ENCODE data around the gene DMD.

The DMD gene

GRCh38 chrX:32598707-32599106 is 612.6 kb downstream of the DMD start:
- Histone ChIP-seq H3K36me3 (replicated peaks; ENCODE audit: insufficient read depth, low read length) (no peaks in the 10 kb centered on the region), H3K4me3 (ENCODE audit: low read length) (no peak overlapping the region), H3K27me3 (replicated peaks; ENCODE audit: insufficient read depth, low read length) (no peaks in the 10 kb centered on the region), H3K9me3 (replicated peaks; ENCODE audit: insufficient read depth, low read length) (no peaks in the 10 kb centered on the region), H3K9ac (ENCODE audit: low read length) (no peak overlapping the region), H2AFZ (ENCODE audit: low read length) (no peak overlapping the region), H3K4me1 (ENCODE audit: low read length) (no peaks in the 10 kb centered on the region), H3K79me2 (ENCODE audit: low read length) (no peaks in the 10 kb centered on the region), H3K4me2 (ENCODE audit: low read depth, low read length) (no peak overlapping the region), H3F3A (ENCODE audit: insufficient read depth, low read length) (no peaks in the 10 kb centered on the region), H4K20me1 (ENCODE audit: insufficient read depth, low read length) (no peaks in the 10 kb centered on the region), H3K9me2 (replicated peaks; ENCODE audit: insufficient read depth, low read length) (no peaks in the 10 kb centered on the region), H3K27ac (ENCODE audit: low read length) (no peak overlapping the region)
- TF ChIP-seq EZH2 (optimal IDR thresholded peaks at IDR 0.05; ENCODE audit: low read depth, low read length) (no peak), EZH2phosphoT487 (IDR thresholded peaks at IDR 0.05; ENCODE audit: low read length) (no peak), CTCF (IDR thresholded peaks at IDR 0.05; ENCODE audit: low read length) (no peak)
- DNase-seq, result no peak

GRCh38 chrX:32597777-32598176 is 613.6 kb downstream of the DMD start:
- no peak overlapping the region for H2AFZ ChIP-seq (ENCODE audit: low read length)
- H3K36me3 ChIP-seq (replicated peaks; ENCODE audit: insufficient read depth, low read length), result no peaks in the 10 kb centered on the region
- TF ChIP-seq CTCF (IDR thresholded peaks at IDR 0.05; ENCODE audit: low read length), result no peak
- no peak for TF ChIP-seq EZH2 (optimal IDR thresholded peaks at IDR 0.05; ENCODE audit: low read depth, low read length)
- no peak for TF ChIP-seq EZH2phosphoT487 (IDR thresholded peaks at IDR 0.05; ENCODE audit: low read length)
- H3F3A ChIP-seq (ENCODE audit: insufficient read depth, low read length), result no peaks in the 10 kb centered on the region
- no peak for DNase-seq
- H3K27me3 ChIP-seq (replicated peaks; ENCODE audit: insufficient read depth, low read length), result no peaks in the 10 kb centered on the region
- no peaks in the 10 kb centered on the region for H3K79me2 ChIP-seq (ENCODE audit: low read length)
- no peaks in the 10 kb centered on the region for H3K4me1 ChIP-seq (ENCODE audit: low read length)
- no peaks in the 10 kb centered on the region for H3K9me3 ChIP-seq (replicated peaks; ENCODE audit: insufficient read depth, low read length)
- H3K4me3 ChIP-seq (ENCODE audit: low read length), result no peak overlapping the region
- no peak overlapping the region for H3K27ac ChIP-seq (ENCODE audit: low read length)
- no peak overlapping the region for H3K4me2 ChIP-seq (ENCODE audit: low read depth, low read length)
- no peaks in the 10 kb centered on the region for H3K9me2 ChIP-seq (replicated peaks; ENCODE audit: insufficient read depth, low read length)
- H3K9ac ChIP-seq (ENCODE audit: low read length), result no peak overlapping the region
- no peaks in the 10 kb centered on the region for H4K20me1 ChIP-seq (ENCODE audit: insufficient read depth, low read length)

GRCh38 chrX:32592786-32593185 is 618.6 kb downstream of the DMD start:
- TF ChIP-seq EZH2phosphoT487 (IDR thresholded peaks at IDR 0.05; ENCODE audit: low read length), result no peak
- no peak for TF ChIP-seq CTCF (IDR thresholded peaks at IDR 0.05; ENCODE audit: low read length)
- no peak for TF ChIP-seq EZH2 (optimal IDR thresholded peaks at IDR 0.05; ENCODE audit: low read depth, low read length)
- Histone ChIP-seq H3K79me2 (ENCODE audit: low read length) (no peaks in the 10 kb centered on the region), H3K4me1 (ENCODE audit: low read length) (no peaks in the 10 kb centered on the region), H3K9me2 (replicated peaks; ENCODE audit: insufficient read depth, low read length) (no peaks in the 10 kb centered on the region), H3K9me3 (replicated peaks; ENCODE audit: insufficient read depth, low read length) (no peaks in the 10 kb centered on the region), H3K4me3 (ENCODE audit: low read length) (no peak overlapping the region), H3K27me3 (replicated peaks; ENCODE audit: insufficient read depth, low read length) (no peaks in the 10 kb centered on the region), H3K9ac (ENCODE audit: low read length) (no peak overlapping the region), H2AFZ (ENCODE audit: low read length) (no peak overlapping the region), H3K4me2 (ENCODE audit: low read depth, low read length) (no peak overlapping the region), H3F3A (ENCODE audit: insufficient read depth, low read length) (no peaks in the 10 kb centered on the region), H3K27ac (ENCODE audit: low read length) (no peak overlapping the region), H4K20me1 (ENCODE audit: insufficient read depth, low read length) (no peaks in the 10 kb centered on the region), H3K36me3 (replicated peaks; ENCODE audit: insufficient read depth, low read length) (no peaks in the 10 kb centered on the region)
- no peak for DNase-seq

Data from MM.1S (cell line).